Activated CD8-positive, alpha-beta memory T cell treated with anti-CD3 and anti-CD28 coated beads, Interleukin-2, amount 50 U/mL, for 48 hours (primary cell): ENCODE data around the gene ZCCHC13.
"Not testable (repeated sequence)": the region's sequence is repeated elsewhere in the genome, so short reads cannot be mapped to it uniquely, and the experiment has no call there.

ENCODE experiments used
- DNase-seq: peaks from one replicate; pipeline ENCODE4 v3.0.0-alpha.2; 2020

Gene ZCCHC13

GRCh38 chrX:74325130-74326059 lies 21.4 kb downstream of the ZCCHC13 start:
- no peak for DNase-seq

GRCh38 chrX:74338852-74339251 lies 34.9 kb downstream of the ZCCHC13 start:
- DNase-seq = no peak

- DNase-seq = no peak
Observed at GRCh38 chrX:74340051-74340450, 36.1 kb downstream of the ZCCHC13 start.

GRCh38 chrX:74342211-74342610 lies 38.2 kb downstream of the ZCCHC13 start:
- DNase-seq = not testable (repeated sequence)

- DNase-seq = no peak
Observed at GRCh38 chrX:74343343-74344279, 39.6 kb downstream of the ZCCHC13 start.

GRCh38 chrX:74344280-74344622 lies 40.3 kb downstream of the ZCCHC13 start:
- no peak for DNase-seq

GRCh38 chrX:74346088-74346487 lies 42.1 kb downstream of the ZCCHC13 start:
- no peak for DNase-seq

- no peak for DNase-seq
Observed at GRCh38 chrX:74349387-74349786, 45.4 kb downstream of the ZCCHC13 start.

GRCh38 chrX:74351760-74352159 lies 47.8 kb downstream of the ZCCHC13 start:
- no peak for DNase-seq

- no peak for DNase-seq
Observed at GRCh38 chrX:74353984-74354383, 50.0 kb downstream of the ZCCHC13 start.
